ENCODE data around the gene DHRSX.
"Not testable (repeated sequence)": the region's sequence is repeated elsewhere in the genome, so short reads cannot be mapped to it uniquely, and the experiment has no call there.

The DHRSX gene

GRCh38 chrX:2283111-2283859, 217.5 kb downstream of the DHRSX start:
- in situ Hi-C loops (cut with MboI; ENCODE audit: low sequenced_read_pairs), result no loop called here

- in situ Hi-C loops (cut with MboI; ENCODE audit: low sequenced_read_pairs), result no loop called here
Measured at GRCh38 chrX:2282490-2283090, 218.2 kb downstream of the DHRSX start.

- in situ Hi-C loops (cut with MboI; ENCODE audit: low sequenced_read_pairs), result no loop called here
Measured at GRCh38 chrX:2272337-2272736, 228.4 kb downstream of the DHRSX start.

- in situ Hi-C loops (cut with MboI; ENCODE audit: low sequenced_read_pairs), result not testable (repeated sequence)
Measured at GRCh38 chrX:2271595-2271994, 229.2 kb downstream of the DHRSX start.

GRCh38 chrX:2270783-2271182, 230.0 kb downstream of the DHRSX start:
- in situ Hi-C loops (cut with MboI; ENCODE audit: low sequenced_read_pairs), result not testable (repeated sequence)

GRCh38 chrX:2267890-2268289, 232.9 kb downstream of the DHRSX start:
- in situ Hi-C loops (cut with MboI; ENCODE audit: low sequenced_read_pairs), result no loop called here

- in situ Hi-C loops (cut with MboI; ENCODE audit: low sequenced_read_pairs), result no loop called here
Measured at GRCh38 chrX:2266445-2267349, 234.1 kb downstream of the DHRSX start.

GRCh38 chrX:2265658-2266444, 234.9 kb downstream of the DHRSX start:
- in situ Hi-C loops (cut with MboI; ENCODE audit: low sequenced_read_pairs), result not testable (repeated sequence)

GRCh38 chrX:2264179-2265030, 236.4 kb downstream of the DHRSX start:
- in situ Hi-C loops (cut with MboI; ENCODE audit: low sequenced_read_pairs), result no loop called here

- in situ Hi-C loops (cut with MboI; ENCODE audit: low sequenced_read_pairs), result no loop called here
Measured at GRCh38 chrX:2263203-2263602, 237.6 kb downstream of the DHRSX start.

GRCh38 chrX:2262668-2263055, 238.1 kb downstream of the DHRSX start:
- in situ Hi-C loops (cut with MboI; ENCODE audit: low sequenced_read_pairs), result no loop called here

- in situ Hi-C loops (cut with MboI; ENCODE audit: low sequenced_read_pairs), result no loop called here
Measured at GRCh38 chrX:2261831-2262667, 238.7 kb downstream of the DHRSX start.

GRCh38 chrX:2252331-2253065, 248.3 kb downstream of the DHRSX start:
- in situ Hi-C loops (cut with MboI; ENCODE audit: low sequenced_read_pairs), result no loop called here

GRCh38 chrX:2251211-2251610, 249.6 kb downstream of the DHRSX start:
- in situ Hi-C loops (cut with MboI; ENCODE audit: low sequenced_read_pairs), result no loop called here

- in situ Hi-C loops (cut with MboI; ENCODE audit: low sequenced_read_pairs), result no loop called here
Measured at GRCh38 chrX:2243913-2244460, 256.8 kb downstream of the DHRSX start.

GRCh38 chrX:2242980-2243379, 257.8 kb downstream of the DHRSX start:
- in situ Hi-C loops (cut with MboI; ENCODE audit: low sequenced_read_pairs), result no loop called here

GRCh38 chrX:2242326-2242725, 258.4 kb downstream of the DHRSX start:
- in situ Hi-C loops (cut with MboI; ENCODE audit: low sequenced_read_pairs), result no loop called here

GRCh38 chrX:2241496-2241895, 259.3 kb downstream of the DHRSX start:
- in situ Hi-C loops (cut with MboI; ENCODE audit: low sequenced_read_pairs), result not testable (repeated sequence)
